PFSK-1 (cell line): ENCODE measurements around the gene HSPA12B.

Experiments
- FOXP2 ChIP-seq: optimal IDR thresholded peaks from 2 replicates; pipeline ENCODE3; 2011; ENCODE audit warnings: borderline replicate concordance, control low read depth, inconsistent platforms; ENCODE audit not compliant: insufficient read depth; ENCODE audit errors: extremely low read length, extremely low read depth
- REST ChIP-seq, 2 experiments: IDR thresholded peaks; 2 replicates each; pipeline versions ENCODE4 v1.6.1 to v1.8.0; 2011 to 2012; ENCODE audit warnings: low read depth in 2 of 2, low read length in 2 of 2, control low read depth in 1 of 2, inconsistent platforms in 1 of 2, mild to moderate bottlenecking in 1 of 2, moderate library complexity in 1 of 2; ENCODE audit not compliant: insufficient read depth in 1 of 2
- SIN3A ChIP-seq: IDR thresholded peaks from 2 replicates; pipeline ENCODE4 v1.6.1; 2012; ENCODE audit warnings: mild to moderate bottlenecking, low read length, moderate library complexity, borderline replicate concordance; ENCODE audit not compliant: insufficient read depth
- TAF1 ChIP-seq: IDR thresholded peaks from 2 replicates; pipeline ENCODE4 v1.6.1; 2012; ENCODE audit warnings: low read length, control low read depth, borderline replicate concordance; ENCODE audit not compliant: insufficient read depth

GRCh38 chr20:3707508-3707899 is 25.0 kb upstream of the HSPA12B start:
- TF ChIP-seq TAF1 (no peak), REST (IDR thresholded peaks at IDR 0.05; ENCODE audit: insufficient read depth in 1 of 2, low read depth in 2 of 2, low read length in 2 of 2) (no peak), SIN3A (no peak), FOXP2 (no peak)
